K562 (cell line): ENCODE data around the gene ADPRM. TPM values are rescaled to one million over a fixed set of nuclear protein-coding genes. Genes with fewer than 3 reads are reported as not detected.

ENCODE experiments used
- ATAC-seq: fragments of 200-7000 bp; cut with Tn5 transposase; 3 replicates; pipeline ENCODE4 v1.9.1; 2020; ENCODE audit warnings: moderate library complexity
- BruUV-seq: library from RNA; stranded (reverse); fragments of 400-500 nt; replicated peaks from 2 replicates; lab custom pipeline; 2021; lab: Mats Ljungman, UMichigan
- CTCF ChIA-PET: fragments of 300-600 bp; formaldehyde crosslinking; extraction: SDS; loops from one replicate; lab custom pipeline; 2021; ENCODE audit warnings: low intra/inter-chr PET ratio; lab: Yijun Ruan, JAX
- POLR2A ChIA-PET: fragments of 300-600, 350-650 bp; sonication (Branson Sonifier 250); formaldehyde crosslinking; extraction: SDS; loops from one replicate; lab custom pipeline; 2021; ENCODE audit warnings: antibody characterized with exemption, inconsistent platforms; lab: Yijun Ruan, JAX
- DNase-seq, 4 experiments: peaks; one replicate each; pipeline versions ENCODE4 v3.0.0 to v3.0.0-alpha.2; 2011 to 2018; ENCODE audit warnings: low spot score in 3 of 4, mixed read lengths in 3 of 4; ENCODE audit errors: extremely low read depth in 1 of 4
- FAIRE-seq: peaks from 2 replicates; lab custom pipeline; 2011; peaks lifted over from hg19 to GRCh38; lab: Jason Lieb, UNC
- H2AFZ ChIP-seq: 2 replicates; pipeline ENCODE4 v1.6.0; 2011; ENCODE audit warnings: low read depth, low read length, control low read depth, inconsistent platforms
- H3K27ac ChIP-seq: fragments of 200-600 bp; 3 replicates; pipeline ENCODE4 v1.8.0; 2011; ENCODE audit warnings: low read depth, mild to moderate bottlenecking, control low read depth, inconsistent platforms, low read length, moderate library complexity, mixed read lengths; ENCODE audit errors: extremely low read depth
- H3K27me3 ChIP-seq, 2 experiments: fragments of 300-600 bp in 1 of 2; 2 replicates in 1 of 2; 3 replicates in 1 of 2; pipeline versions ENCODE4 v1.6.0 to v1.8.0; 2011; ENCODE audit warnings: inconsistent platforms in 2 of 2, low read length in 2 of 2, mild to moderate bottlenecking in 1 of 2, mixed read lengths in 1 of 2, moderate library complexity in 1 of 2; ENCODE audit not compliant: control insufficient read depth in 2 of 2, insufficient read depth in 2 of 2
- H3K36me3 ChIP-seq: fragments of 300-600 bp; 3 replicates; pipeline ENCODE4 v1.8.0; 2011; ENCODE audit warnings: mild to moderate bottlenecking, low read length, inconsistent platforms; ENCODE audit not compliant: control insufficient read depth, insufficient read depth
- H3K4me1 ChIP-seq, 2 experiments: fragments of 200-600 bp in 1 of 2; replicated peaks in 1 of 2; 2 replicates in 1 of 2; 3 replicates in 1 of 2; pipeline versions ENCODE4 v1.5.1 to v1.8.0; 2011; ENCODE audit warnings: inconsistent platforms in 2 of 2, low read length in 2 of 2, mild to moderate bottlenecking in 1 of 2, mixed read lengths in 1 of 2, moderate library complexity in 1 of 2; ENCODE audit not compliant: control insufficient read depth in 2 of 2, insufficient read depth in 2 of 2
- H3K4me2 ChIP-seq: 2 replicates; pipeline ENCODE4 v1.6.1; 2011; ENCODE audit warnings: low read length, control low read depth, inconsistent platforms, mixed read lengths; ENCODE audit not compliant: insufficient read depth
- H3K4me3 ChIP-seq: fragments of 200-600 bp; sonication (generic), shearing (Covaris generic); 2 replicates; pipeline ENCODE4 v1.5.1; 2016; ENCODE audit warnings: control low read depth, inconsistent platforms
- H3K79me2 ChIP-seq: fragments of 200-600 bp; 3 replicates; pipeline ENCODE4 v1.8.0; 2011; ENCODE audit warnings: low read length, inconsistent platforms; ENCODE audit not compliant: control insufficient read depth, insufficient read depth
- H3K9ac ChIP-seq, 2 experiments: 2 replicates each; pipeline versions ENCODE4 v1.6.0 to v1.6.1; 2011; ENCODE audit warnings: low read depth in 2 of 2, low read length in 2 of 2, control low read depth in 1 of 2, inconsistent platforms in 1 of 2, mild to moderate bottlenecking in 1 of 2, mixed read lengths in 1 of 2; ENCODE audit not compliant: insufficient read depth in 1 of 2
- H3K9me1 ChIP-seq: one replicate; pipeline ENCODE4 v1.6.0; 2011; ENCODE audit warnings: inconsistent platforms, mild to moderate bottlenecking, low read length, moderate library complexity; ENCODE audit not compliant: control insufficient read depth, insufficient read depth
- H3K9me3 ChIP-seq: replicated peaks from 2 replicates; pipeline ENCODE4 v1.5.1; 2011; ENCODE audit warnings: low read depth, low read length, inconsistent platforms; ENCODE audit not compliant: control insufficient read depth, insufficient read depth
- H4K20me1 ChIP-seq: replicated peaks from 2 replicates; pipeline ENCODE4 v1.6.1; 2011; ENCODE audit warnings: low read length, inconsistent platforms, mixed read lengths; ENCODE audit not compliant: control insufficient read depth, insufficient read depth
- MITF ChIP-seq: IDR thresholded peaks from 2 replicates; pipeline ENCODE4 v1.6.1; 2014; ENCODE audit warnings: antibody characterized with exemption
- NCOR1 ChIP-seq: fragments of 450-650 bp; IDR thresholded peaks from 2 replicates; pipeline ENCODE4 v1.6.1; 2016; ENCODE audit warnings: mild to moderate bottlenecking, moderate library complexity
- NFE2 ChIP-seq: IDR thresholded peaks from 2 replicates; pipeline ENCODE4 v1.6.1; 2014; ENCODE audit warnings: antibody characterized with exemption, low read depth
- PHB2 ChIP-seq: fragments of 450-650 bp; IDR thresholded peaks from 2 replicates; pipeline ENCODE4 v1.6.1; 2017; ENCODE audit warnings: low read depth
- PHF21A ChIP-seq: fragments of 450-650 bp; IDR thresholded peaks from 2 replicates; pipeline ENCODE4 v1.6.1; 2017; ENCODE audit warnings: low read depth, borderline replicate concordance
- POLR2A ChIP-seq: fragments of 450-650 bp; conservative IDR thresholded peaks from 2 replicates; pipeline ENCODE4 v1.6.1; 2016
- SMAD4 ChIP-seq: fragments of 250-450 bp; sonication (Bioruptor Pico); conservative IDR thresholded peaks from 2 replicates; pipeline ENCODE4 v1.8.0; 2021; ENCODE audit warnings: inconsistent platforms, mild to moderate bottlenecking, moderate library complexity
- THAP12 ChIP-seq: fragments of 250-450 bp; sonication (Bioruptor Pico); IDR thresholded peaks from 2 replicates; pipeline ENCODE4 v1.9.0; 2021; ENCODE audit warnings: mild to moderate bottlenecking, inconsistent platforms
- ZBTB1 ChIP-seq: sonication (generic); formaldehyde crosslinking; IDR thresholded peaks from 2 replicates; pipeline ENCODE4 v1.8.1; 2023; ENCODE audit warnings: missing genetic modification reagents, low read depth, mild to moderate bottlenecking, borderline replicate concordance
- ZFX ChIP-seq: sonication (generic); formaldehyde crosslinking; IDR thresholded peaks from 2 replicates; pipeline ENCODE4 v1.8.0; 2022; ENCODE audit warnings: mild to moderate bottlenecking, missing genetic modification reagents, moderate library complexity
- ZNF57 ChIP-seq: fragments of 450-650 bp; formaldehyde crosslinking; IDR thresholded peaks from 2 replicates; pipeline ENCODE4 v1.4.0; 2020; ENCODE audit warnings: mild to moderate bottlenecking, moderate library complexity
- ZNF764 ChIP-seq: fragments of 250-450 bp; sonication (Bioruptor Pico); IDR thresholded peaks from 2 replicates; pipeline ENCODE4 v1.4.0; 2020; ENCODE audit warnings: low read depth, mild to moderate bottlenecking, moderate library complexity
- WGBS: fragments of 100-300 bp; shearing (Covaris generic); methylation state at CpG from one replicate; pipeline ENCODE4 v1.1.6; 2016; ENCODE audit warnings: low coverage, mixed read lengths; ENCODE audit not compliant: insufficient coverage; ENCODE audit errors: missing lambda C conversion rate; 5-methylcytosine and 5-hydroxymethylcytosine counted together
- in situ Hi-C: fragments of 300-500 bp; cut with MboI; formaldehyde crosslinking; loops from 4 replicates; pipeline ENCODE4 v1.15.0; 2018; ENCODE audit warnings: inconsistent platforms, mixed read lengths
- intact Hi-C: fragments of 100-400 bp; cut with micrococcal nuclease; formaldehyde crosslinking; loops from 2 replicates; pipeline ENCODE4 v1.14.2; 2022
- polyA plus RNA-seq, 8 experiments: library from polyadenylated mRNA; depleted of rRNA in 4 of 8; stranded (reverse) in 5 of 8; unstranded in 3 of 8; fragments of >200 nt; fragmentation: Nextera tagmentation in 2 of 8; fragmentation: Illumina TruSeq in 1 of 8; extraction: Ambion mirVana in 2 of 8; extraction: Trizol in 1 of 8; gene quantifications; 2 replicates each; pipeline versions ENCODE4 v1.2.1 to v1.2.3, GENCODE V29; 2011 to 2014; ENCODE audit warnings: inconsistent platforms in 1 of 8, missing spikeins in 1 of 8
- total RNA-seq, 7 experiments: library from RNA; depleted of rRNA in 6 of 7; stranded (reverse); fragments of >200 nt in 6 of 7; fragmentation: Illumina TruSeq in 2 of 7; extraction: Trizol in 2 of 7; gene quantifications; 2 replicates each; pipeline versions ENCODE4 v1.2.1 to v1.2.3, GENCODE V29; 2011 to 2021; ENCODE audit warnings: low replicate concordance in 1 of 7

Gene ADPRM
- total and polyA plus RNA-seq, 9 of the 15 experiments (the other 6 are each of a cell fraction or from before 2014, with no cell fraction given), result 4.7 to 17.6 (median 6.2) TPM

GRCh38 chr17:10663231-10663630 lies 34.2 kb upstream of the ADPRM start (continued):
- TF ChIP-seq PHB2, result no peak

GRCh38 chr17:10664571-10664970 lies 32.8 kb upstream of the ADPRM start:
- 56% methylated on average over 6 of the region's 9 CpGs for WGBS
- TF ChIP-seq POLR2A, result no peak
- no peak for TF ChIP-seq THAP12 (CRISPR knock-in tag)
- no peak for TF ChIP-seq PHF21A
- no peak for TF ChIP-seq ZFX
- no peak for TF ChIP-seq SMAD4 (CRISPR knock-in tag)
- TF ChIP-seq NFE2, result no peak
- no peak for TF ChIP-seq NCOR1
- TF ChIP-seq MITF, result no peak
- no peak for TF ChIP-seq ZNF764
- no peak for TF ChIP-seq ZNF57 (CRISPR knock-in tag)
- TF ChIP-seq ZBTB1 (CRISPR knock-in tag), result no peak
- no peak overlapping the region for H3K27ac ChIP-seq
- no peaks in the 10 kb centered on the region for H4K20me1 ChIP-seq
- no peaks in the 10 kb centered on the region for H3K27me3 ChIP-seq
- ATAC-seq (no peak), FAIRE-seq (no peak), DNase-seq (no peak)
- no peaks in the 10 kb centered on the region for H3K79me2 ChIP-seq
- H2AFZ ChIP-seq, result no peak overlapping the region
- no peaks in the 10 kb centered on the region for H3K36me3 ChIP-seq
- CTCF ChIA-PET, result no interaction called here
- BruUV-seq, result no TSS peak
- no peaks in the 10 kb centered on the region for H3K9me3 ChIP-seq
- POLR2A ChIA-PET, result no interaction called here
- no peak overlapping the region for H3K4me3 ChIP-seq
- no peak overlapping the region for H3K4me2 ChIP-seq
- intact Hi-C loops (no loop called here), in situ Hi-C loops (no loop called here)
- no peak overlapping the region for H3K9ac ChIP-seq
- H3K9me1 ChIP-seq, result no peaks in the 10 kb centered on the region
- H3K4me1 ChIP-seq, result no peaks in the 10 kb centered on the region
